Adrenal gland (tissue), 12 donors: ENCODE results near the gene ENPP5. TPM values are rescaled to one million over a fixed set of nuclear protein-coding genes. Genes with fewer than 3 reads are reported as not detected.

Experiments used
- DNase-seq, 7 donors: peaks; one replicate each; pipeline ENCODE4 v3.0.0-alpha.2; 2019 to 2020
- H3K27ac ChIP-seq, 5 donors: fragments of 200-600 bp; sonication (generic) in 4 of 5; 1 replicate in 3 of 5; 2 replicates in 2 of 5; pipeline versions ENCODE4 v1.5.1 to v1.8.0; 2016 to 2020; ENCODE audit warnings: mild to moderate bottlenecking in 1 of 5
- H3K27me3 ChIP-seq: fragments of 200-600 bp; 2 replicates; pipeline ENCODE4 v1.8.0; 2021
- H3K36me3 ChIP-seq, 2 donors: fragments of 200-600 bp; replicated peaks in 1 of 2; 1 replicate in 1 of 2; 2 replicates in 1 of 2; pipeline versions ENCODE4 v1.5.1 to v1.8.0; 2018 to 2022
- H3K4me1 ChIP-seq, 2 donors: fragments of 200-600 bp; replicated peaks in 1 of 2; 1 replicate in 1 of 2; 2 replicates in 1 of 2; pipeline versions ENCODE4 v1.5.1 to v1.8.0; 2018 to 2021
- H3K4me3 ChIP-seq, 4 donors: fragments of 200-600 bp; sonication (generic) in 3 of 4; one replicate each; pipeline ENCODE4 v1.5.1; 2016 to 2018
- H3K9me3 ChIP-seq, 3 donors: fragments of 200-600 bp; sonication (generic) in 1 of 3; replicated peaks in 1 of 3; 1 replicate in 2 of 3; 2 replicates in 1 of 3; pipeline versions ENCODE4 v1.5.1 to v1.8.0; 2016 to 2021
- POLR2A ChIP-seq, 2 donors: fragments of 450-650 bp; IDR thresholded peaks; one replicate each; pipeline ENCODE4 v1.6.1; 2017; ENCODE audit warnings: antibody characterized with exemption in 2 of 2, mild to moderate bottlenecking in 2 of 2, moderate library complexity in 1 of 2
- WGBS, 4 donors: extraction: QIAGEN DNeasy Blood & Tissue Kit in 2 of 4; methylation state at CpG; one replicate each; pipeline versions ENCODE4 v1.1.5 to v1.1.7; 2013 to 2017; 5-methylcytosine and 5-hydroxymethylcytosine counted together
- intact Hi-C, 2 donors: fragments of 100-400 bp; cut with DNase I; formaldehyde crosslinking; loops; one replicate each; pipeline versions ENCODE4 v1.14.1 to v1.15.0; 2022 to 2023
- polyA plus RNA-seq, 3 donors: library from polyadenylated mRNA; stranded (reverse); fragments of 200-250 nt in 2 of 3; fragments of 350-450 nt in 1 of 3; fragmentation: Illumina TruSeq in 1 of 3; extraction: RNeasy Lipid Tissue Mini Kit (QIAGEN cat#74804) in 1 of 3; gene quantifications; one replicate each; pipeline ENCODE4 v1.2.3, GENCODE V29; 2013 to 2014
- total RNA-seq, 9 donors: library from RNA; depleted of rRNA in 4 of 9; stranded (reverse); fragments of >200 nt in 4 of 9; fragments of 120-200 nt in 1 of 9; fragmentation: NEBNext Ultra II Directional in 1 of 9; extraction: Animal tissue kit (Norgen Biotek cat#: 25700) in 1 of 9; gene quantifications; one replicate each; pipeline versions ENCODE4 v1.1.0 to v1.2.4, GENCODE V29; 2013 to 2023
- TF ChIP-seq, protein P1 (sequence below), 6 experiments: fragments of 450-650 bp in 4 of 6; fragments of 200-600 bp in 2 of 6; sonication (generic) in 1 of 6; IDR thresholded peaks; 1 replicate in 5 of 6; 2 replicates in 1 of 6; pipeline versions ENCODE4 v1.5.1 to v1.8.0; 2016 to 2021; ENCODE audit warnings: antibody characterized with exemption in 6 of 6, mild to moderate bottlenecking in 2 of 6, moderate library complexity in 1 of 6
- donor health status: healthy with polysubstance abuse.
- donor health status: Bipolar disorder and iron deficiency.
- donor health status: DM: yes; HTN: yes; CAD: no.
- donor health status: DM: no; HTN: no; CAD: no.
- donor health status: DM: no; HTN: no; CAD: no.
- donor health status: DM: yes; HTN: yes; CAD: no.

Gene ENPP5
- total and polyA plus RNA-seq, 12 donors: 2.2 to 25.7 (median 9.2) TPM

DNA sequence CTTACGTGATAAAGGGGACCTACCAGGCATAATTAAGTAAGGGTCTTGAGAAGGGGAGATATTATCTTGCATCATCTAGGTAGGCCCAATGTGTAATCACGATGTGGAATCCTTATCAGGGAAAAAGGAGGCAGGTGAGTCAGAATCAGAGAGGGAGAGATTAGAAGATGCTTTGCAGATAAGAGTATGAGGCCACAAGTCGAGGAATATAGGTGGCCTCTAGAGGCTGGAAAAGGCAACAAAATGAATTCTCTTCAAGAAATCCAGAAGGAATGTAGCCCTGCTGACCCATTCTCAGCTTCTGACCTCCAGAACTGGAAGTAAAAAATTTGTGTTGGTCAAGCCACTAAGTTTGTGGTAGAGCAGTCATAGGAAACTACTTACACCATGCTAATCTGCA lies 51.9 kb downstream of the ENPP5 start:
- DNase-seq: no peak
- WGBS, 4 donors: 78 to 86% (median 80%) methylated on average over 3 of the region's 3 CpGs
- intact Hi-C loops: no loop called here
- no peak overlapping the region for H3K4me3 ChIP-seq
- TF ChIP-seq POLR2A (IDR thresholded peaks at IDR 0.05): no peak
- TF ChIP-seq, protein P1, sequence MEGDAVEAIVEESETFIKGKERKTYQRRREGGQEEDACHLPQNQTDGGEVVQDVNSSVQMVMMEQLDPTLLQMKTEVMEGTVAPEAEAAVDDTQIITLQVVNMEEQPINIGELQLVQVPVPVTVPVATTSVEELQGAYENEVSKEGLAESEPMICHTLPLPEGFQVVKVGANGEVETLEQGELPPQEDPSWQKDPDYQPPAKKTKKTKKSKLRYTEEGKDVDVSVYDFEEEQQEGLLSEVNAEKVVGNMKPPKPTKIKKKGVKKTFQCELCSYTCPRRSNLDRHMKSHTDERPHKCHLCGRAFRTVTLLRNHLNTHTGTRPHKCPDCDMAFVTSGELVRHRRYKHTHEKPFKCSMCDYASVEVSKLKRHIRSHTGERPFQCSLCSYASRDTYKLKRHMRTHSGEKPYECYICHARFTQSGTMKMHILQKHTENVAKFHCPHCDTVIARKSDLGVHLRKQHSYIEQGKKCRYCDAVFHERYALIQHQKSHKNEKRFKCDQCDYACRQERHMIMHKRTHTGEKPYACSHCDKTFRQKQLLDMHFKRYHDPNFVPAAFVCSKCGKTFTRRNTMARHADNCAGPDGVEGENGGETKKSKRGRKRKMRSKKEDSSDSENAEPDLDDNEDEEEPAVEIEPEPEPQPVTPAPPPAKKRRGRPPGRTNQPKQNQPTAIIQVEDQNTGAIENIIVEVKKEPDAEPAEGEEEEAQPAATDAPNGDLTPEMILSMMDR (IDR thresholded peaks at IDR 0.05): no peak
- H3K27me3 ChIP-seq: no peaks in the 10 kb centered on the region
- H3K36me3 ChIP-seq: no peaks in the 10 kb centered on the region
- H3K9me3 ChIP-seq: no peaks in the 10 kb centered on the region
- H3K4me1 ChIP-seq: no peaks in the 10 kb centered on the region
- no peak overlapping the region for H3K27ac ChIP-seq

DNA sequence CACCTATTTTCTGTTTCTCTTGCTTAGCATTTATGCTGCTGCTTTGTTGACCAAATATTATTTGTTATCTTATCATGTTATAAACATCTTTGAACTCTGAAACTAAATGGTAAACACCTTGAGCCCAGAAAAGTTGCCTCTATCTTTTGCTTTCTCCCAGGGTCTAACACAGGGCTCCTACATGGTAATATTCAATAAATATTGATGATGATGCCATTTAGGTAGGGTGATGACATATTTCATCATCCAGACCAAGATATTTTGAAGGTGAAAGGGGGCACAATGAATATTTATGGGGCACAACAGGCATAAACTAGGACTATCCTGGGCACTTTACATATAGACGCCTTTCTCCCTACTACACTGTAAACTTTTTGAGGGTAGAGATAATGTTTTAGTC lies 52.6 kb downstream of the ENPP5 start:
- no peaks in the 10 kb centered on the region for H3K36me3 ChIP-seq
- H3K4me3 ChIP-seq: no peak overlapping the region
- intact Hi-C loops: no loop called here
- no peak for DNase-seq
- TF ChIP-seq, protein P1 (IDR thresholded peaks at IDR 0.05): no peak
- TF ChIP-seq POLR2A (IDR thresholded peaks at IDR 0.05): no peak
- WGBS, 4 donors: 91 to 100% (median 96%) methylated on average over 1 of the region's 1 CpG
- no peaks in the 10 kb centered on the region for H3K27me3 ChIP-seq
- no peak overlapping the region for H3K27ac ChIP-seq
- H3K4me1 ChIP-seq: no peaks in the 10 kb centered on the region
- no peaks in the 10 kb centered on the region for H3K9me3 ChIP-seq

DNA sequence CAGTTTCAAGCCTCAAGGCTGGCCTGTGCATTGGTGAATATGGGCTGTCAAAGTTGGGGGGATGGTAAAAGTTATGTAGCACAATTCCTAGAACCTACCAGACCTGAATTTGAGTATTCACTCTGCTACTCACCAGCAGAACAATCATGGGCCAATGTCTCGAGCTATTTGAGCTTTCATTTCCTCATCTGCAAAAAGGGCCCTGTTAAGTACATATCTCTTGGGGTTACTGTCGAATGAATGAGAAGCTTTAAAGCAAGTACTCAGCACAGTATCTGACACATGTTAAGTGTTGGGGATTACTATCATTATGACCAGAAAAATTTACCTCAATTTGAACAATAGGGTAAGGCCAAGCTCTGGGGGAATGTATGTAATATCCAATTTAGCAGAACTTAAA lies 54.5 kb downstream of the ENPP5 start:
- no peak for TF ChIP-seq POLR2A (IDR thresholded peaks at IDR 0.05)
- TF ChIP-seq, protein P1 (IDR thresholded peaks at IDR 0.05): no peak
- Histone ChIP-seq H3K9me3 (no peaks in the 10 kb centered on the region), H3K27me3 (no peaks in the 10 kb centered on the region), H3K4me1 (no peaks in the 10 kb centered on the region), H3K4me3 (no peak overlapping the region), H3K36me3 (no peaks in the 10 kb centered on the region), H3K27ac (no peak overlapping the region)
- intact Hi-C loops: no loop called here
- DNase-seq: no peak
- WGBS, 4 donors: 83 to 90% (median 84%) methylated on average over 2 of the region's 2 CpGs

DNA sequence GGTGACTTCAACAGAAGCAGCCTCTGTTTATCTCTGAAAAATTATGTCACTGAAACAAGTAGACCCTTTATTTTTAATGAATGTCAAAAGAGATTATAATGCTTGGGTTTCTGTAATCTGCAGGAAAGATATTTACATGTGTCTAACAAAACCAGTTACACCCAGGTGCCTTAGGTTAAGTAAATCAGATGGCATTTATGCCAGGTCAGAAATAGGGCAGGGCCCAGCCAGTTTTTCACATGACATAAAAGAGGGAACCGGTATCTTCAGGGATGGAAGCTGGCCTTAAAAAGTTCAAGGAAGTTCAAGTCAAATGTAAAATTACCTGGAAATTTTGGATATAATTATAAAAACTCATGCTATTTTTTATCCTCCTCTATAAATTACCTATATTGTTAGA lies 55.1 kb downstream of the ENPP5 start:
- H3K27me3 ChIP-seq: no peaks in the 10 kb centered on the region
- H3K9me3 ChIP-seq: no peaks in the 10 kb centered on the region
- no peak overlapping the region for H3K4me3 ChIP-seq
- H3K27ac ChIP-seq: no peak overlapping the region
- intact Hi-C loops: no loop called here
- H3K4me1 ChIP-seq: no peaks in the 10 kb centered on the region
- no peaks in the 10 kb centered on the region for H3K36me3 ChIP-seq
- 88 to 95% (median 88%) methylated on average over 1 of the region's 1 CpG for WGBS, 4 donors
- no peak for DNase-seq
- TF ChIP-seq, protein P1 (IDR thresholded peaks at IDR 0.05): no peak
- no peak for TF ChIP-seq POLR2A (IDR thresholded peaks at IDR 0.05)
